Measurements from ENCODE around the gene CMPK2. TPM values are rescaled to one million over a fixed set of nuclear protein-coding genes. Genes with fewer than 3 reads are reported as not detected.

The CMPK2 gene
- total and polyA plus RNA-seq, 7 donors = 1.3 to 4.2 (median 1.7) TPM

DNA sequence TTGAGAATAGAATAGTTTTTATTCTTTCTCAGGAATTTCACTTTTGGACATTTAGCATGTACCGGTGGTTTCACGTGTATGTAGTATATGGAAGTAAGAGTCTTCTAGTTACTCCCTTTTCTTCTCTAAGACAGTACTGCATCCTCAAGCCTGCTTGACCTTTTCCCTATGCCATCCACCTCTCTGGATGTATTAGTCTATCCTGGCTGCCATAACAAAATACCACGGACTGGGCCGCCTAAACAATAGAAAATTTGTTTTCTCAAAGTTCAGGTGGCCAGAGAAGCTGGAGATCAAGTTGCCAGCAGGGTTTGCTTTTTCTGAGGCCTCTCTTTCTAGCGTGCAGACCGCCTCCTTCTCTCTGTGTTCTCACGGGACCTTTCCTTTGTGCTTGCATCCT, 1.3 kb upstream of the CMPK2 start:
- no peaks in the 10 kb centered on the region for H3K9me3 ChIP-seq
- no peak overlapping the region for H3K4me3 ChIP-seq
- H3K36me3 ChIP-seq (ENCODE audit: insufficient read depth in 1 of 2, low read depth in 1 of 2) = no peaks in the 10 kb centered on the region
- peaks cover 8% of the 10 kb centered on the region for H3K4me1 ChIP-seq
- ATAC-seq (no peak), DNase-seq (no peak)
- H3K27ac ChIP-seq = no peak overlapping the region
- intact Hi-C loops (cut with DNase I) = no loop called here
- 82 to 88% (median 83%) methylated on average over 7 of the region's 7 CpGs for WGBS, 3 donors
- no peaks in the 10 kb centered on the region for H3K27me3 ChIP-seq (ENCODE audit: insufficient read depth in 3 of 3, low read length in 2 of 3)
- TF ChIP-seq, protein P1, sequence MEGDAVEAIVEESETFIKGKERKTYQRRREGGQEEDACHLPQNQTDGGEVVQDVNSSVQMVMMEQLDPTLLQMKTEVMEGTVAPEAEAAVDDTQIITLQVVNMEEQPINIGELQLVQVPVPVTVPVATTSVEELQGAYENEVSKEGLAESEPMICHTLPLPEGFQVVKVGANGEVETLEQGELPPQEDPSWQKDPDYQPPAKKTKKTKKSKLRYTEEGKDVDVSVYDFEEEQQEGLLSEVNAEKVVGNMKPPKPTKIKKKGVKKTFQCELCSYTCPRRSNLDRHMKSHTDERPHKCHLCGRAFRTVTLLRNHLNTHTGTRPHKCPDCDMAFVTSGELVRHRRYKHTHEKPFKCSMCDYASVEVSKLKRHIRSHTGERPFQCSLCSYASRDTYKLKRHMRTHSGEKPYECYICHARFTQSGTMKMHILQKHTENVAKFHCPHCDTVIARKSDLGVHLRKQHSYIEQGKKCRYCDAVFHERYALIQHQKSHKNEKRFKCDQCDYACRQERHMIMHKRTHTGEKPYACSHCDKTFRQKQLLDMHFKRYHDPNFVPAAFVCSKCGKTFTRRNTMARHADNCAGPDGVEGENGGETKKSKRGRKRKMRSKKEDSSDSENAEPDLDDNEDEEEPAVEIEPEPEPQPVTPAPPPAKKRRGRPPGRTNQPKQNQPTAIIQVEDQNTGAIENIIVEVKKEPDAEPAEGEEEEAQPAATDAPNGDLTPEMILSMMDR (IDR thresholded peaks at IDR 0.05) = no peak

DNA sequence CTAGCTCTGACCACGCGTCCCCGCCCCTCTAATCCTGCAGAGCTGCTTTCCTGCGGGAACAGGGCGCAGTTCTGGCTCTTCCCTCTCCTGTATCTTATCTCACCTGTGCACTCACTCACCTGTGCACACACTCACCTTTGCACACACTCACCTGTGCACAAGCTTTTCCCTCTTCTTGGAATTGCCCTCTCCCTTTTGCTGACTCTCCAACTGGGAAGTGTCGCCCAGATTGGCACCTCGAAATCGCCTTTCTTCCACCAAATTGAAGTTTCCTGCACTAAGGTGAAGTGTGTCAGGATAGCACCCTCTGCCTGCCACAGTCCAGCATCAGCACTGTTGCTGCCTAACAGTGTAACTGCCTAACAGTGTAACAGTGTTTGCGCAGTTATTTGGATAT, 566 bp upstream of the CMPK2 start:
- no peak for DNase-seq
- Histone ChIP-seq H3K27me3 (ENCODE audit: insufficient read depth in 3 of 3, low read length in 2 of 3) (no peaks in the 10 kb centered on the region), H3K4me1 (peaks cover 8% of the 10 kb centered on the region), H3K4me3 (peak overlapping the region; percentile 88), H3K36me3 (ENCODE audit: insufficient read depth in 1 of 2, low read depth in 1 of 2) (no peaks in the 10 kb centered on the region), H3K9me3 (no peaks in the 10 kb centered on the region), H3K27ac (peak overlapping the region; percentile 68)
- WGBS, 3 donors = 11 to 15% (median 12%) methylated on average over 9 of the region's 9 CpGs
- peak in 2 of 4 donors; percentile 44 to 46 for ATAC-seq
- TF ChIP-seq, protein P1 (IDR thresholded peaks at IDR 0.05) = peak; percentile 34
- intact Hi-C loops (cut with DNase I) = no loop called here

DNA sequence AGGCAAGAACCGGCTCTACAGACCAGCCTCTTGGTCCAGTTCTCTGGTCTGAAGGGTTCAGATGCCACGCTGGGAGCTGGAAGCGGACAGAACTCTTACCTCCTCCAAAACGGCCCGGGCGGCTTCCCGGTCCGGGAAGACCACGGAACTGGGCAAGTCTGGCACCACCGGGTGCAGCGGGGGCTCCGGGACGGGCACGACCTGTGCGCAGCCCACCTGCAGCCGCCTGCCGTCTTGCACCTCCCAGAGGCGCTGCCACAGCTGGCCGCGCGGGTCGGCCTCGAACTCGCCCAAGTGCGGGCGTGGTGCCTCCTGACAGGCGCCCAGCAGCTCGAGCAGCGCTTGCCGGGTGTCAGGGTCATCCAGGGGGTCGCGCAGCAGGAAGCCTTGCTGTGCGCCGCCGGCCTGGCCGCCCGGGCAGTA, 773 bp downstream of the CMPK2 start:
- TF ChIP-seq, protein P1 (IDR thresholded peaks at IDR 0.05) = no peak
- Histone ChIP-seq H3K4me3 (peak overlapping the region; percentile 88), H3K27ac (peak overlapping the region; percentile 68), H3K36me3 (ENCODE audit: insufficient read depth in 1 of 2, low read depth in 1 of 2) (peaks cover 3 to 6% of the 10 kb centered on the region in 2 donors), H3K27me3 (ENCODE audit: insufficient read depth in 3 of 3, low read length in 2 of 3) (no peaks in the 10 kb centered on the region), H3K4me1 (peaks cover 8% of the 10 kb centered on the region), H3K9me3 (peaks cover 3% of the 10 kb centered on the region)
- ATAC-seq (peak in 1 of 4 donors; percentile 41), DNase-seq (peak in 1 of 2 donors; percentile 72)
- intact Hi-C loops (cut with DNase I) = no loop called here
- 6 to 7% (median 6%) methylated on average over 25 to 37 of the region's 37 CpGs for WGBS, 3 donors

DNA sequence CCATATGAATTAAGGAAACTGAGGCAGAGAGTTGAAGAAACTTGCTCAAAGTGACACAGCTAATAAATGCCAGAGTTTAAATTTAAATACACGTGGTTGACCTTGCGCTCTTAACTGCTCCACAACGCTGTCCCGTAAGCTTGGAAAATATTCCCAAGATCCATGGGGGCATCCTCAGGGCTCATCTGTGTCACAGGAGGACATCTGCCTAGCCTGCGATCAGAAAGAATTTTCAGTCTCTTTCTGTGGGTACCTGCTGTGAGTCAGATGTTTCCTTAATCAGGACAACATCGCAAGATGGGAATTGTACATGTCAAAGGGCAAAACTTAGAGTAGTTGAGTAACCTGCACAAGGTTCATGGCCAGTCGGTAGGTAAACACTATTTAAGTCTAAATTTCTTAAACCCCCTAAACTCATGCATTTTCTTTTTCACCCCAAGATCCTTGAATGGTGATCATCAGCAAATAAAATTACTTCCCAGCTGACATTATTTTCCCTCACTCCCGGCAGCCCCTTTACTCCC, 1.4 kb downstream of the CMPK2 start:
- Histone ChIP-seq H3K4me3 (peak overlapping the region; percentile 88), H3K4me1 (peaks cover 8% of the 10 kb centered on the region), H3K27ac (peak overlapping the region; percentile 68), H3K9me3 (peaks cover 6% of the 10 kb centered on the region), H3K27me3 (ENCODE audit: insufficient read depth in 3 of 3, low read length in 2 of 3) (no peaks in the 10 kb centered on the region), H3K36me3 (ENCODE audit: insufficient read depth in 1 of 2, low read depth in 1 of 2) (peaks cover 3 to 6% of the 10 kb centered on the region in 2 donors)
- TF ChIP-seq, protein P1 (IDR thresholded peaks at IDR 0.05) = no peak
- intact Hi-C loops (cut with DNase I) = no loop called here
- WGBS, 3 donors = 61 to 64% (median 63%) methylated on average over 8 of the region's 8 CpGs
- ATAC-seq (no peak), DNase-seq (no peak)

DNA sequence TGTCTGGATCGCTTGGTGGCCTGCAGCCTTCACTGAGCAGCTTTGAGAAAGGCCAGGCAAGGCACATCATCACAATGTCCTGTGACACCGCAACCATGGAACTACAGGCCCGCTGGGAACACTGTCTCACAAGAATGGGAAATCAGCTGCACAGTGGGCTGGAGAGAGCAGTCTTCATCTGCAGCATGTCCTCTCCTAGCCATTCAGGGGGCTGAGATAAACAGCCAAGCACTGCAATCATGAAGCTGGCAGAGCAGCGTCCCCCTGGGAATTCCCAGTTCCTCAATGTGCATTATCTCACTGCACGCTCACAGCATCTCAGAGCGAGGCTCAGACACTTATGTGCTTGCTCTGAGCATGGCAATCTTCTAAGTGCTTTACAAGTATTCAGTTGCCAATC, 1.9 kb downstream of the CMPK2 start:
- WGBS, 3 donors = 53 to 61% (median 56%) methylated on average over 6 of the region's 6 CpGs
- H3K9me3 ChIP-seq = peaks cover 9% of the 10 kb centered on the region
- intact Hi-C loops (cut with DNase I) = no loop called here
- ATAC-seq (peak in 2 of 4 donors; percentile 21 to 25), DNase-seq (peak; percentile 17 to 50)
- no peaks in the 10 kb centered on the region for H3K27me3 ChIP-seq (ENCODE audit: insufficient read depth in 3 of 3, low read length in 2 of 3)
- no peak overlapping the region for H3K27ac ChIP-seq
- peak overlapping the region; percentile 88 for H3K4me3 ChIP-seq
- TF ChIP-seq, protein P1 (IDR thresholded peaks at IDR 0.05) = no peak
- peaks cover 3 to 6% of the 10 kb centered on the region in 2 donors for H3K36me3 ChIP-seq (ENCODE audit: insufficient read depth in 1 of 2, low read depth in 1 of 2)
- peaks cover 8% of the 10 kb centered on the region for H3K4me1 ChIP-seq
